ENCODE measurements around the gene FRMD4A. TPM values are rescaled to one million over a fixed set of nuclear protein-coding genes. Genes with fewer than 3 reads are reported as not detected.

FRMD4A gene
- total and polyA plus RNA-seq, 3 donors from 2014 or later, result 15.0 to 20.8 (median 18.7) TPM

- no peaks in the 10 kb centered on the region for H3K27me3 ChIP-seq
- no peak overlapping the region for H3K27ac ChIP-seq
- no peak overlapping the region for H3K4me3 ChIP-seq
- no peak for TF ChIP-seq POLR2A (IDR thresholded peaks at IDR 0.05)
- no peak for TF ChIP-seq CTCF (IDR thresholded peaks at IDR 0.05)
- intact Hi-C loops (cut with DNase I; ENCODE audit: low total_unique reads), result no loop called here
- peaks cover 12% of the 10 kb centered on the region for H3K4me1 ChIP-seq
- no peaks in the 10 kb centered on the region for H3K9me3 ChIP-seq
- WGBS, 2 donors, result 45 to 63% methylated on average over 5 of the region's 5 CpGs
- DNase-seq, result no peak
- H3K36me3 ChIP-seq (ENCODE audit: low read depth, missing control alignments), result no peaks in the 10 kb centered on the region
Observed at GRCh38 chr10:13719425-13719824, 611.3 kb downstream of the FRMD4A start.

- H3K36me3 ChIP-seq (ENCODE audit: low read depth, missing control alignments), result no peaks in the 10 kb centered on the region
- 73 to 79% methylated on average over 4 of the region's 4 CpGs for WGBS, 2 donors
- intact Hi-C loops (cut with DNase I; ENCODE audit: low total_unique reads), result no loop called here
- H3K4me3 ChIP-seq, result no peak overlapping the region
- no peak for DNase-seq
- no peak overlapping the region for H3K27ac ChIP-seq
- H3K27me3 ChIP-seq, result no peaks in the 10 kb centered on the region
- H3K4me1 ChIP-seq, result peaks cover 10% of the 10 kb centered on the region
- TF ChIP-seq CTCF (IDR thresholded peaks at IDR 0.05) (no peak), POLR2A (IDR thresholded peaks at IDR 0.05) (no peak)
- no peaks in the 10 kb centered on the region for H3K9me3 ChIP-seq
Observed at GRCh38 chr10:13718820-13719219, 611.9 kb downstream of the FRMD4A start.

- H3K9me3 ChIP-seq, result no peaks in the 10 kb centered on the region
- no peaks in the 10 kb centered on the region for H3K36me3 ChIP-seq (ENCODE audit: low read depth, missing control alignments)
- H3K4me1 ChIP-seq, result peaks cover 10% of the 10 kb centered on the region
- H3K27ac ChIP-seq, result no peak overlapping the region
- no peaks in the 10 kb centered on the region for H3K27me3 ChIP-seq
- DNase-seq, result peak; percentile 62
- 11 to 16% methylated on average over 14 to 26 of the region's 26 CpGs for WGBS, 2 donors
- intact Hi-C loops (cut with DNase I; ENCODE audit: low total_unique reads), result no loop called here
- TF ChIP-seq POLR2A (IDR thresholded peaks at IDR 0.05) (no peak), CTCF (IDR thresholded peaks at IDR 0.05) (no peak)
- no peak overlapping the region for H3K4me3 ChIP-seq
Observed at GRCh38 chr10:13717936-13718772, 612.6 kb downstream of the FRMD4A start.

- 31 to 50% methylated on average over 8 of the region's 8 CpGs for WGBS, 2 donors
- Histone ChIP-seq H3K9me3 (no peaks in the 10 kb centered on the region), H3K4me1 (peaks cover 10% of the 10 kb centered on the region), H3K27me3 (no peaks in the 10 kb centered on the region), H3K4me3 (no peak overlapping the region), H3K27ac (no peak overlapping the region), H3K36me3 (ENCODE audit: low read depth, missing control alignments) (no peaks in the 10 kb centered on the region)
- no peak for DNase-seq
- TF ChIP-seq CTCF (IDR thresholded peaks at IDR 0.05) (no peak), POLR2A (IDR thresholded peaks at IDR 0.05) (no peak)
- intact Hi-C loops (cut with DNase I; ENCODE audit: low total_unique reads), result no loop called here
Observed at GRCh38 chr10:13717571-13717935, 613.2 kb downstream of the FRMD4A start.

Measured in testis (tissue), 3 donors.